HG03039 (cell line): Measurements from ENCODE around the gene ZBTB46.

Experiments used
- ATAC-seq: cut with Tn5 transposase; IDR thresholded peaks from one replicate; pipeline ENCODE4 v1.9.1; 2021; ENCODE audit warnings: mild to moderate bottlenecking, moderate library complexity; ENCODE audit not compliant: unreplicated experiment

The ZBTB46 gene

DNA sequence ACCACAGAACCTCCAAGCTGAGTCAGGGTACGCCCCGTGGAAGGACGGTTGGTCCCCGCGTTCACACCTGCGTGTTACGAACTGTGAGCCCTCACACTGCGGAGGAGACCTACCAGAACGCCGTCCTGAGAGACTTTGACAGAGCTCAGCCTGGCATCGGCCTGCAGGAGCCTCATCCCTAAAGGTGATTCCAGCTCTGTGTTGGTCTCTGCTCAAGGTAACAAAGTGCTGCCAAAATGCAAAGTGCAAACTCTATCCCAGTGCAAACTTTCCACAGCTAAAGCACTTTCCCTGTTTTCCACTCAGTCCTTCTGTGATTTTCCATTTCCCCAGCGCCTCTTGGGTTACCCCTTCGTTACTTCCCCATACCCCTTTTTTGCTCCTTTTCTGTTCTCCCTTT lies 8.6 kb upstream of the ZBTB46 start:
- ATAC-seq: no peak

DNA sequence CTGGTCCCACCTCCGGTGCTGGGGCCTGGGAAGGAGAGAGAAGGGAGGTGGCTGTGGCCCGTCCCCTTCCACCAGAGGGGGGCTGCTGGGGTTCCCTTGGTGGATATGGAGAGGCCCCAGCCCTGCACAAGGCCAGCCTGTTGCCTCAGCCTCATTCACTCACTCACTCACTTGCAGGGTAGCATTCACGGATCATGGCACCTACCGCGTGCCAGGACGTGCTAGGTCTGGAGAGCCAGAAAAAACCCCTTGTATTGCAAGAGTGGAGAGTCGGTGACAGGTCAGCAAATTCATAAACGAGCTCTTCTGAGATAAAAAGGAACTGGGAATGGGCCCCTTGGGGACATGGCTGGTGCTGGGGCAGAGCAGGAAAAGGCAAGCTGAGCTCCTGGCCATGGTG lies 6.4 kb upstream of the ZBTB46 start:
- ATAC-seq: no peak

DNA sequence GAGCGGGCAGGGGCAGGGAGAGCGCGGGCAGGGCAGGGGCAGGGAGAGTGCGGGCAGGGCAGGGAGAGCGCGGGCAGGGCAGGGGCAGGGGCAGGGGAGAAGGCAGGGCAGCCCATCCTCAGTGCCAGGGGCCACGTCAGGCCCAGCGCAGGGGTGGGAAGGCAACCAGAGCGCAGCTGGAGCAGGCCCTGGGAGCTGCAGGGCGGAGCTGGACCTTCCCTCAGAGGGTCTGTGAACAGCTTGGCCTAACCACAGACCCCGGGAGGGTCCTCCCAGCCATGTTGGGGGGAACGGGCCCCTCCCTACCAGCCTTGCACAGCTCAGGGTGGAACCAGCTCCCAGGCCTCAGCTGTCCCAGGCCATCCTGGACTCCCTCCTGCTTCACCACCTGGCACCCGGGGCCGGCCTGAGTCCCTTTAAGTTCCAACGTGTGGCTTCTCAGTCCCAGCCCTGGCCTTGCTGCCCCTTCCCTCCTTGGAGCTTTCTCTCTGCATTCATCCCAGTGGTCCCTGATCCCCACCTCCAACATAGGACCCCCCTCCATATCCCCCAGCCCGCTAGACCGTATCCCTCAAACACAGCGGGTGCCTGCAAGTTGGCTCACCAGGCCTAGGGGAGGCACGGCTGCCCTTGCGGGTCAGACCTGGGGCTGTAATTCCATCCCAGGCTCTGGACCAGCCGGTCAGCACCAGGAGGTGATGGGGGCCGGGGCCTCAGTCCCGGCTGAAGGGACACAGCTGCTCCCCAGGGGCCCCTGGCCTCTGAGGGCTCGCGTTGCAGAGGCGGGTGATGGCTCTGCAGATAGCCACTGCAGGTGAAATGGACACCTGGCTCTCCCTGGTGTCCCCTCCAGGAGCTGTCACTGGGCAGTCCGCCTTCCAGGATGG lies 5.6 kb upstream of the ZBTB46 start:
- ATAC-seq: no peak

DNA sequence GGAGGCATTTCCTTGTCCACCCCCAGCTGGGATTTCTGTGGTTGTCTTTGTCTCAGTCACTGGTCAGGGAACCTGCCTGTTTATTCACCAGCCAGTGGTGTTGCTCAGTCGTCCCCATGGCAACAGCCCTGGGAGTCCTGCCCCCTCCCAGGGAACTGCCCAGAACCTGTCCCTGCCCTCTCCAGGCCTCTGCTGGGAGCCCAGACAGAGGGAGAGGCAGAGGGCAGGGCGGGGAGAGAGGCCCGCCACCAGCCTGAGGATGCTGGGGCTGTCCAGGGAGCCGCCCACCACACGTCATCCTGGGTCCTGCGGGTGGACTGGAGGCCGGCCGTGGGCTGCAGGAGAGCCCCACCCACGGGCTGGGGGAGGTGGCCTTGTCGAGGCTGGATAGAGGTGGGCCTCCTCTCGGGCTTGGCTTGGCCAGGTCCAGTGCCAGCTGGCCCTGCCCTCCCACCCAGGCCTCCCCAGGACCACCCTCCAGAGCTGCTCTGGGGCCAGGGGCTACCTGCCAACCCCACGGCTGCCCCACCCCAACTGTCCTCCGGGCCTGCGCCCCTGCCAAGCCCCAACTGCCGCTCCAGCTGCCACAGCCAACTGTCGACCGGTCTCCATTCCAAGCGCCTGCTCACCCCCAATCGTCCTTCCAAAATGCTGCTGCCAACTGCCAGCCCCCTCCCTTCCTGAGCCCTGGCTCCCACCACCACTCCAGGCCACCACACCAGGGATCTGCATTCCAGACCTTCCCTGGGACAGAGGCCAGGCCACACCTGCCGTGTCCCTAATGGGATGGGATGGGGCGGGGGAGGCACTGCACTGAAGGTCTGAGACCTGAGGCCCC lies 4.2 kb upstream of the ZBTB46 start:
- no peak for ATAC-seq

DNA sequence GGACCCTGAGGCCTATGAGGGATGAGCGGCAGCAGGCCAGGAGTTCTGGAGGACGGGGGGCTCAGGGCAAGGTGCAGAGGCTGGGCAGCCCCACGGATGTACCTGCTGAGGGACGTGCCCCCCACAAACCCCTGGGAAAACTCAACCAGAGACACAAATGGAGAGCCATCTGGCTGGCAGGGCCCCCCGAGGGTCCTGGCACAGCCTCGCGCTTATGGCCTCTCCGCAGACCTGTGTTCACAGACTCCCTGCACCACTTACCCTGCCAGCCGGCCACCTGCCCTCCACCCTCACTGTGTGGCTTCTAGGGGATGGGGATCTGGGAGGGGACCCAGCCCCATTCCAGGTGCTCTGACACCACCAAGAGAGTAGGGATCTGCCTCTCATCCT lies 3.4 kb upstream of the ZBTB46 start:
- no peak for ATAC-seq

DNA sequence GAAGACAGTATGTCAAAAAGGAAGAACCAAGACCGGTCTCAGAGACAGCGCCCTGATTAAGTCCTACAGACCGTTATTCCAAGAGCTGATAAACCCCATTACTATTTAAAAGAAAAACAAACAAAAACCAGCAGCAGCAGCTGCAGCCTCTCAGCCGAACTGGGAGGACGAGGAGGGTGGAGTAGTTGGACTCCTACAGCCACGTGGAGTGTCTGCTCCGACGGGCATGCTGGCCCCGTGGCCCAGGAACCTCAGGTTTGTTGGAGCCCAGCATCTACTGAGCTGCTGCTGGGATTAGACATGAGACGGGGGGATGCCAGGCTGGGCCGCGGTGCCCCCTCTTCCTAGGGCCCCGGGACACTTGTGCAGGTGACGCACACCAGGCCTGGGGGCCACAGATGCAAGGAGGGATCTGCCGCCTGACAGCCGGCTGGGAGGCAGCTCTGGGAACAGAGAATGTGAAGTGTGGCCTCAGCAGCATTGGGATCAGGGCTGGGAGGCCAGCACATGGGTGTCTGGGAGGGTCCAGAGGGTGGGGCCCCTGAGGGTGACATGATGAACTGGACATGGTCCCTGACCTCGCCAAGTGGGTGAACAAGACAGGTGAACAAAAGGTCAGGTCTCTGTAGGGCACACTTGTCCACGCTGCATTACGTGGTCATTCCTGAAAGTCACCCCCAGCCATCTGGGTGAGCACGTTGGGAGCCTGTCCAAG lies 2.9 kb upstream of the ZBTB46 start:
- ATAC-seq: no peak

DNA sequence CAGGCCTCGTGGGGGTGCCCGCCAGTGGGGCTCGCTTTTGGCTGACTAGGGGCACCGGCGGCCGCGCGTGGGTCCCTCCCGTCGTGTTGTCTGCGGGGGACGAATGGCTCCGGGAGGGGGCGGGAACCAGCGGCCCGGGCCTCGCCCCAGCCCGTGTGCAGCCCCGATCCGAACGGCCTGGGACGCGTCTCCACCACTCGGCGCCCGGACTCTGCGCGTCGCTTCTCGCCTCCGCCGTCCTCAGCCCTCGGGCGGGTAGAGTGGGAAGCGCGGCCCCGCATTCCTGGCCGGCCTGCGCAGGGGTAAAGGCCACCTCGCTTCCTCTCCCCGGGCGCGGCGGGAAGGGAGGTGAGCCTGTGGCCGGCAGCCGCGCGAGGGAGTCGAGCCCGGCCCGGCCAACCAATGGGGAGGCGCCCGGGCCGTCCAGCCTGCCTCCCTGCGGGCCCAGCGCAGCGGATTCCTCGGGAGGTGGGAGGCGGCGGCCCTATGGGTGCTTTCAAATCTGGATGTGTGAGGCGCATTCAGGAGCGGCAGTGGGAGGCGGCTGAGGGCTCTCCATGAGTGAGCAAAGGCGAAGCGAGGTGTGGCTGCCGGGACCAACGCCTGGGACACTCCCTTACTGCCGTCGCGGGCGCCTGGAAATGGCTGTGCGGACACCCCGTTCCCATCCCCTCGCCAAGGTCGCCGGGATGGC lies 1.1 kb upstream of the ZBTB46 start:
- no peak for ATAC-seq

GRCh38 chr20:63831646-63831992 lies 555 bp upstream of the ZBTB46 start:
- no peak for ATAC-seq

- ATAC-seq: no peak
Measured at GRCh38 chr20:63829945-63830835, 874 bp downstream of the ZBTB46 start.

GRCh38 chr20:63829603-63829944 lies 1.5 kb downstream of the ZBTB46 start:
- ATAC-seq: no peak

DNA sequence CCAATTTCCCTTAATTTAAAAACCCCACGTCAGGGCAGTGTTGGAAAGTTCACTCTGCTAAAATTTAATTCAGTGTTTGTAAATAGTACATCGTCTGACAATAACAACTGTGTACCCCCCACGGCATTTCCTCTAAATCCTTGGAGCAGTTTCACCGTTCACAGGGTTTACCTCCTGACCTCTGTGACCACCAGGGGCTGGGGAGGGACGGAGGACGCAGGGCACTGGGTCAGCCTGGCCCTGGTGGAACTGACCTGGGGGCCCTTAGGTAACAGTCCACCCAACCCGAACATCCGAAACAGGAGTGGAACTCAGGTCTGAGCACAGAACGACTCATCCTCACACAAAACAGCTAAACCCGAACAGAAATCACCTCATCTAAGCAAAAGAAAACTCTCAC lies 2.1 kb downstream of the ZBTB46 start:
- ATAC-seq: no peak

DNA sequence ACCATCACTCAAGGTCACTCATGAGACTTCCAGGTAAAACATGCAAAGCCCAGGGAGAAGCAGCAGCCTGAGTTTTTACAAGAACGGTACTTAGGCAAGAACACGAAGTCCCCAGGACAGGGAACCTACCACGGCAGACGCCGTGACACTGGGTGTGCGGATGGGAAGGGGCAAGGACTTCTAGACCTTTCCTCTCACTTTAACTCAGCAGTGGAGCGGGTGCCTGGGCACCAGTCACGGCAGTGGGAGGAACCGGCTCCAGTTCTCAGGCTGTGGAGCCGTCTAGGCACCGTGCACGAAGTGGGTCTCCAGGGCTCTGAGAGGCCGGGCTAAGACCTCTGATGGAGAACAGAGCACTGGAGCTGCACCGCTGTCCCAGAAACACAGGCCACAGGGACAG lies 2.5 kb downstream of the ZBTB46 start:
- no peak for ATAC-seq

GRCh38 chr20:63828124-63828523 lies 2.9 kb downstream of the ZBTB46 start:
- no peak for ATAC-seq

DNA sequence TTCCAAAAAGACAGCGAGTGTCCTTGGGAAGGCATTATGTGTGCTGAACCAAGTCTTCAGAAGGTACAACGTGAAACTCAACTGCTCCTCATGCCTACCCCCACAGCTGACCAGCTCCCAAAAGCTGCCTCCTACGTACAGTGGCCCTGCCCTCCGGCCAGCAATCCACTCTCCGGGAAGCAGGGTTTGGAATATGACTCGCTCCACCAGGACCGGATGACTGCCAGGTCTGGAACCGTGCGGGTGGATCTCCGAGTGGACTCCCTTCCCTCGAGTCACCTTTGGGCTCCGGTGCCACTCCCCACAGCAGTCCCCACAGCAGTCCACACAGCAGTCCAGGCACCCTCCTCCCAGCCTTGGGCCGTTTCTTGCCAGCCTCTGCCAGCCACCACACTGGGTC lies 4.3 kb downstream of the ZBTB46 start:
- ATAC-seq: no peak

DNA sequence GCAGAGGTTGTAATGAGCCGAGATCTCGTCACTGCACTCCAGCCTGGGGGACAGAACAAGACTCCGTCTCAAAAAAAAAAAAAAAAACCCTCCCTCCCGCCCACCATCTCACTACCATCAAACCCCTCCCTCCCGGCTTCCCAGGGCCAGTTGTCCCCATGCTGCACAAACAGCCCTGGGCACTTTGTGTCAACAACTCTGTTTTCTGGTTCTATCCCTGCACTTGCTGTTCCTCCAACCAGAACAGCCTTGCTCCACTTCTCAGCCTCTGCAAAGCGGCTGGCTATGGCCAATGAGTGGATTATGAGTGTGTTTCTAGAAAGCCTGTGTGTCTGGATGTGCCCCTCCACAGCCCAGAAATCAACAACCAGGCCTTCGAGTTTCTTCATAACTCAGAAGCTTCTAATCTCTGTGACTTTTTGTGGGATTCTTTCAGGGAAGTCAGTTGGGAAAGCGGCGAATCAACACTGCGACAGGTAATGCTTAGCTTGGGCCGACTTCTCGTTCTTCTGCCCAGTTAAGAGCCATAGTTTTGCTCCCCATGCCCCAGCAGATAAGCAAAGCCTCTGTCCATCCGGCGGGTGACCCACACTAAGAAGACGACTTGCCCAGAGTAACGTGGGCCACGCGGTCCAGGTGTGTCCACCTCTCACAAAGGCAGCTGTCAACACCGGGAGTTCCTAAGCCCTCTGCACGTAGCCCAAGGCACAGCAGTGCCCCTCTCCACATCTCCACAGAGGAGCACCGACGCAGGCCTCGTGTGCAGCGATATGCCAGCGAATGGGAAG lies 5.5 kb downstream of the ZBTB46 start:
- ATAC-seq: no peak

- no peak for ATAC-seq
Measured at GRCh38 chr20:63823691-63824311, 7.3 kb downstream of the ZBTB46 start.

DNA sequence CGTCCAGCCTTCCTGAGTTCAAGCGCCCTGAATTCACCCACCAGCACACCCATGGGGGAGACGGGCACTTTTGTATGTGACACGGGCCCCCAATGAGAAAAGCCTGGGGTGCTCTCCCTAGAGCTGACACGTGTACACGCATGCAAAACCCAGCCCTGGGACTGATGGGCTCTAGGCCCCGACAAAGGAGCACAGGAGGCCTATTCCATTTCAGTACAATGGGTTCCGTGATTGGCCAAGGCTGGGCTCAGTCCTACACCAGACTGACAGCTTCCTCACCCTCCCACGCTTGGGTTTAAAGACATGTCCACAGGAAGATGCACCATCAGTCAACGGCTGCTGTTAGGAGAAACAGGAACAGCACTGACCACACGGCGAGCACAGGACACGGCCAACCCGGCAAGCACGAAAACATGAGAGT lies 8.8 kb downstream of the ZBTB46 start:
- ATAC-seq: no peak

GRCh38 chr20:63821811-63822210 lies 9.3 kb downstream of the ZBTB46 start:
- ATAC-seq: no peak
